Psoas muscle (tissue), 8 donors: ENCODE data around the gene GAPVD1. TPM values are rescaled to one million over a fixed set of nuclear protein-coding genes. Genes with fewer than 3 reads are reported as not detected.

ENCODE experiments used
- ATAC-seq, 4 donors: fragments of 200-7000 bp; cut with Tn5 transposase; one replicate each; pipeline ENCODE4 v1.9.1; 2020; ENCODE audit warnings: moderate library complexity in 3 of 4, mild to moderate bottlenecking in 2 of 4
- DNase-seq, 2 donors: peaks; one replicate each; pipeline ENCODE4 v3.0.0-alpha.2; 2020
- H3K27ac ChIP-seq: fragments of 200-600 bp; one replicate; pipeline ENCODE4 v1.8.0; 2022
- H3K27me3 ChIP-seq, 3 donors: fragments of 200-600 bp in 1 of 3; one replicate each; pipeline versions ENCODE4 v1.6.1 to v1.8.0; 2013 to 2022; ENCODE audit warnings: low read length in 2 of 3, mild to moderate bottlenecking in 2 of 3, moderate library complexity in 1 of 3; ENCODE audit not compliant: insufficient read depth in 3 of 3
- H3K36me3 ChIP-seq, 2 donors: fragments of 200-600 bp in 1 of 2; one replicate each; pipeline versions ENCODE4 v1.6.1 to v1.8.0; 2013 to 2022; ENCODE audit warnings: low read depth in 1 of 2, mild to moderate bottlenecking in 1 of 2, moderate library complexity in 1 of 2; ENCODE audit not compliant: insufficient read depth in 1 of 2
- H3K4me1 ChIP-seq: fragments of 200-600 bp; one replicate; pipeline ENCODE4 v1.8.0; 2022
- H3K4me3 ChIP-seq: fragments of 200-600 bp; one replicate; pipeline ENCODE4 v1.8.0; 2022; ENCODE audit warnings: mild to moderate bottlenecking
- H3K9me3 ChIP-seq: fragments of 200-600 bp; one replicate; pipeline ENCODE4 v1.8.0; 2022
- WGBS, 3 donors: extraction: QIAGEN DNeasy Blood & Tissue Kit; methylation state at CpG; one replicate each; pipeline versions ENCODE4 v1.1.6 to v1.1.7; 2013; 5-methylcytosine and 5-hydroxymethylcytosine counted together
- intact Hi-C, 2 donors: fragments of 100-400 bp; cut with DNase I; formaldehyde crosslinking; loops; one replicate each; pipeline versions ENCODE4 v1.11.0 to v1.14.2; 2022
- polyA plus RNA-seq, 3 donors: library from polyadenylated mRNA; stranded (reverse); fragments of 200-250 nt; gene quantifications; one replicate each; pipeline ENCODE4 v1.2.3, GENCODE V29; 2013
- total RNA-seq, 4 donors: library from RNA; stranded (reverse); fragmentation: NEBNext Ultra II Directional in 2 of 4; extraction: Animal tissue kit (Norgen Biotek cat#: 25700) in 2 of 4; gene quantifications; one replicate each; pipeline versions ENCODE4 v1.2.1 to v1.2.4, GENCODE V29; 2021 to 2023
- TF ChIP-seq, protein P1 (sequence below): fragments of 200-600 bp; IDR thresholded peaks from one replicate; pipeline ENCODE4 v1.8.0; 2022; ENCODE audit warnings: antibody characterized with exemption
- donor health status: healthy with polysubstance abuse.
- donor health status: DM: no; HTN: no; CAD: no; lungs with moderate emphysema.
- donor health status: Bipolar disorder and iron deficiency.
- donor health status: healthy.
- donor health status: DM: yes; HTN: yes; CAD: no.
- donor health status: DM: no; HTN: no; CAD: no.
- donor health status: DM: no; HTN: no; CAD: no.
- donor health status: DM: yes; HTN: yes; CAD: no.

Gene GAPVD1
- total and polyA plus RNA-seq, 7 donors = 9.7 to 49.3 (median 33.0) TPM

DNA sequence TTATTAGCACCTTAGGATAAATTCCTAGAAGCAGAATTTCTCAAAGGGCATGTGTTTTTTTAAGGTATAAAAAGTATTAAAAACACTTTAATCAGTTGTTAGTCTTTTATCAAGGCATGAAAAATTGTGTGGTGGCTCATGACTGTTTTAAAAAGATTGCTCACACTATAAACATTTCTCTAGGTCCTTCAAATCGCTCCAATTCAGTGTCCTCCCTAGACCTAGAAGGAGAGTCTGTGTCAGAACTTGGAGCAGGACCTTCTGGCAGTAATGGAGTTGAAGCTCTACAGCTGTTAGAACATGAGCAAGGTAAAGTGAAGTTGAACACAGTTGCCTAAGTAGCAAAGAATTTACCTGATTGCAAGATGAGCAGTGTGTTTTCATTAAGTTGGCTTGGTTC lies 62.0 kb downstream of the GAPVD1 start:
- WGBS, 3 donors = 99 to 100% (median 100%) methylated on average over 1 of the region's 1 CpG
- Histone ChIP-seq H3K27me3 (no peaks in the 10 kb centered on the region), H3K9me3 (no peaks in the 10 kb centered on the region), H3K36me3 (peaks cover 9 to 85% of the 10 kb centered on the region in 2 donors), H3K4me1 (no peaks in the 10 kb centered on the region), H3K4me3 (no peak overlapping the region), H3K27ac (no peak overlapping the region)
- intact Hi-C loops = no loop called here
- TF ChIP-seq, protein P1, sequence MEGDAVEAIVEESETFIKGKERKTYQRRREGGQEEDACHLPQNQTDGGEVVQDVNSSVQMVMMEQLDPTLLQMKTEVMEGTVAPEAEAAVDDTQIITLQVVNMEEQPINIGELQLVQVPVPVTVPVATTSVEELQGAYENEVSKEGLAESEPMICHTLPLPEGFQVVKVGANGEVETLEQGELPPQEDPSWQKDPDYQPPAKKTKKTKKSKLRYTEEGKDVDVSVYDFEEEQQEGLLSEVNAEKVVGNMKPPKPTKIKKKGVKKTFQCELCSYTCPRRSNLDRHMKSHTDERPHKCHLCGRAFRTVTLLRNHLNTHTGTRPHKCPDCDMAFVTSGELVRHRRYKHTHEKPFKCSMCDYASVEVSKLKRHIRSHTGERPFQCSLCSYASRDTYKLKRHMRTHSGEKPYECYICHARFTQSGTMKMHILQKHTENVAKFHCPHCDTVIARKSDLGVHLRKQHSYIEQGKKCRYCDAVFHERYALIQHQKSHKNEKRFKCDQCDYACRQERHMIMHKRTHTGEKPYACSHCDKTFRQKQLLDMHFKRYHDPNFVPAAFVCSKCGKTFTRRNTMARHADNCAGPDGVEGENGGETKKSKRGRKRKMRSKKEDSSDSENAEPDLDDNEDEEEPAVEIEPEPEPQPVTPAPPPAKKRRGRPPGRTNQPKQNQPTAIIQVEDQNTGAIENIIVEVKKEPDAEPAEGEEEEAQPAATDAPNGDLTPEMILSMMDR = no peak
- DNase-seq (no peak), ATAC-seq (no peak)

DNA sequence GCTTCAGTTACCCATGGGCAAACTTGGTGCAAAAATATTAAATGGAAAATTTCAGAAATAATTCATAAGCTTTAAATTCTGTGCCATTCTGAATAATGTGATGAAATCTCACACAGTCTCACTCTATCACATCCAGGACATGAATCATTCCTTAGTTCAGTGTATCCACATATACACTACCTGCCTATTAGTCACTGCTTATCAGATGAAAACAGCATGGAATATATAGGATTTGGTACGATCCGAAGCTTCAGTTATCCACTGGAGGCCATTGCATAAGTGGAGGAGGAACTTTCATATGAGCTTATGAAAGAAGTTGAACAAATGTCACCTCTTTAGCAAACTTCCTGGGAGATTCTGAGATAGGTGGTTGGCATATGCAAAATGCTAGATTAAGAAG lies 64.2 kb downstream of the GAPVD1 start:
- ATAC-seq (no peak), DNase-seq (no peak)
- no peaks in the 10 kb centered on the region for H3K27me3 ChIP-seq
- TF ChIP-seq, protein P1 = no peak
- H3K36me3 ChIP-seq = peaks cover 12 to 82% of the 10 kb centered on the region in 2 donors
- intact Hi-C loops = no loop called here
- WGBS, 3 donors = 91 to 94% (median 92%) methylated on average over 2 of the region's 2 CpGs
- H3K4me1 ChIP-seq = no peaks in the 10 kb centered on the region
- no peaks in the 10 kb centered on the region for H3K9me3 ChIP-seq
- no peak overlapping the region for H3K4me3 ChIP-seq
- H3K27ac ChIP-seq = no peak overlapping the region

DNA sequence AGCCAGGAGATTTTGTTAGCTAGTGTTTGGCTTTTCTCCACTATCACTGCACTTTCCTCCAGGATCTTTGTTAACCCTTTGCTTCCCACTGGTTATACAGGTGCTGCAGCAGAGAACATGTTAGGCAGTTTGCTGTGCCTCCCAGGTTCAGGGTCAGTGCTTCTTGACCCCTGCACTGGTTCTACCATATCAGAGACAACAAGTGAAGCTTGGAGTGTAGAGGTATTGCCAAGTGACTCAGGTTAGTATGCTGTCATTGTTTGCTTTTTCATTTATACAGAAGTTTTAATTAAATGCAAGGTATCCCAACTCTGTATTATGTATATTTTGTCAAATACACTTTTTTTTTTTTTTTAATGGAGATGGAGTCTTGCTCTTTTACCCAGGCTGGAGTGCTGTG lies 68.4 kb downstream of the GAPVD1 start:
- H3K36me3 ChIP-seq = peaks cover 5 to 85% of the 10 kb centered on the region in 2 donors
- no peaks in the 10 kb centered on the region for H3K4me1 ChIP-seq
- intact Hi-C loops = loop anchor here in 1 of 2 donors (10.0 kb wide), 1 partner anchor 395 kb away; no protein-coding TSS in a partner anchor
- ATAC-seq (no peak), DNase-seq (no peak)
- no peaks in the 10 kb centered on the region for H3K9me3 ChIP-seq
- H3K27ac ChIP-seq = no peak overlapping the region
- H3K4me3 ChIP-seq = no peak overlapping the region
- TF ChIP-seq, protein P1 = no peak
- no peaks in the 10 kb centered on the region for H3K27me3 ChIP-seq

DNA sequence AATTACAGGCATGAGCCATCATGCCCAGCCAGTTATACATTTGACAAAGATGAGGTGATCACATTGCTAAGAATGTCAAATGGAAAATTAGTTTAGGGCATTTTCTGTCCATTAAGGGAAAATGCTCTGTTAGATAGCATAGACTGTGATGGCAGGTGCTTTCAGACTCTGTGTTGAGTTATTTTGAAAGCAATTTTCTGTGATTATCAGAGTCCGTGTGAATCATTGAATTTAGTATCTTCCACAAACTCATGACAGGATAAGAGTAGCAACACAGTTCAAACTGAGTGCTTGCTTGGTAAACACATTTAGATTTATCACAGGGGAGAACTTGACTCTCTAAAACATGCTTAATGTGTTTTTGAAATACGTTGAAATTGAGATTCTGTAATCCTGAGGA lies 69.0 kb downstream of the GAPVD1 start:
- Histone ChIP-seq H3K9me3 (no peaks in the 10 kb centered on the region), H3K4me1 (no peaks in the 10 kb centered on the region), H3K36me3 (peaks cover 5 to 85% of the 10 kb centered on the region in 2 donors), H3K27ac (no peak overlapping the region), H3K27me3 (no peaks in the 10 kb centered on the region), H3K4me3 (no peak overlapping the region)
- ATAC-seq = no peak
- WGBS, 3 donors = 82 to 94% (median 88%) methylated on average over 2 of the region's 2 CpGs
- no peak for DNase-seq
- intact Hi-C loops = loop anchor here in 1 of 2 donors (10.0 kb wide), 1 partner anchor 396 kb away; no protein-coding TSS in a partner anchor
- TF ChIP-seq, protein P1 = no peak

DNA sequence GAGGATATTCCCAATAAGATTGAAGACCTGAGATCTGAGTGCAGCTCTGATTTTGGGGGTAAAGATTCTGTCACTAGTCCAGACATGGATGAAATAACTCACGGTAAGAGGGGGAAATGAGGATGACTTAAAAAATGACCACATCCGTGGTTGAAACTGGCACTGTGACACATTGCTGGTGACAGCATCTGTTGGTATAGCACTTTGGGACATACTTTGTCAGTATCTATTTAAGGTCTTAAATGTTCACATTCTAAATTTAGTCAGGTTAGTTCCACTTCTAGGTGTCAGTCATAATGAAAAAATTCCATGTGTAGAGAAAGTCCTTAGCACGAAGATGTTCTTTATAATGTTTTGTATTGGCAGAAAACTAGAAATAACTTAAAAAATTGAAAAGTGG lies 70.9 kb downstream of the GAPVD1 start:
- TF ChIP-seq, protein P1 = no peak
- WGBS, 3 donors = 56 to 71% (median 61%) methylated on average over 3 of the region's 3 CpGs
- Histone ChIP-seq H3K4me3 (no peak overlapping the region), H3K4me1 (no peaks in the 10 kb centered on the region), H3K27ac (peak overlapping the region; percentile 66), H3K27me3 (no peaks in the 10 kb centered on the region), H3K9me3 (no peaks in the 10 kb centered on the region), H3K36me3 (peaks cover 5 to 83% of the 10 kb centered on the region in 2 donors)
- ATAC-seq (peak; percentile 78 to 87 (median 86)), DNase-seq (no peak)
- intact Hi-C loops = loop anchor here in 1 of 2 donors (10.0 kb wide), 1 partner anchor 398 kb away; no protein-coding TSS in a partner anchor
